NCI-H82 treated with DMSO at 0.1 percent for 48 hours (cell line): ENCODE data around the gene UGT1A5.

Source experiments
- DNase-seq: peaks from one replicate; lab custom pipeline; 2025; ENCODE audit not compliant: unreplicated experiment; lab: John Stamatoyannopoulos, UW

The UGT1A5 gene

GRCh38 chr2:233807215-233807865, 94.6 kb downstream of the UGT1A5 start:
- no peak for DNase-seq

GRCh38 chr2:233807966-233808935, 95.5 kb downstream of the UGT1A5 start:
- no peak for DNase-seq

GRCh38 chr2:233810385-233810784, 97.7 kb downstream of the UGT1A5 start:
- DNase-seq: no peak

- DNase-seq: no peak
These were observed 98.4 kb downstream of the UGT1A5 start for GRCh38 chr2:233811087-233811486.

- DNase-seq: no peak
These were observed 99.0 kb downstream of the UGT1A5 start for GRCh38 chr2:233811732-233812131.

- DNase-seq: no peak
These were observed 100.7 kb downstream of the UGT1A5 start for GRCh38 chr2:233813236-233814055.

- DNase-seq: peak; percentile 29
These were observed 101.5 kb downstream of the UGT1A5 start for GRCh38 chr2:233814056-233814835.

GRCh38 chr2:233815861-233816260, 103.2 kb downstream of the UGT1A5 start:
- DNase-seq: no peak

GRCh38 chr2:233816334-233816733, 103.6 kb downstream of the UGT1A5 start:
- DNase-seq: peak; percentile 13

- DNase-seq: no peak
These were observed 104.1 kb downstream of the UGT1A5 start for GRCh38 chr2:233816771-233817170.

- no peak for DNase-seq
These were observed 104.7 kb downstream of the UGT1A5 start for GRCh38 chr2:233817361-233817911.

- DNase-seq: no peak
These were observed 105.4 kb downstream of the UGT1A5 start for GRCh38 chr2:233817995-233818638.

GRCh38 chr2:233818639-233819621, 106.2 kb downstream of the UGT1A5 start:
- DNase-seq: no peak

- no peak for DNase-seq
These were observed 107.4 kb downstream of the UGT1A5 start for GRCh38 chr2:233819884-233820773.

GRCh38 chr2:233820774-233821105, 108.0 kb downstream of the UGT1A5 start:
- DNase-seq: no peak

GRCh38 chr2:233821196-233821595, 108.5 kb downstream of the UGT1A5 start:
- no peak for DNase-seq

GRCh38 chr2:233821709-233822100, 109.0 kb downstream of the UGT1A5 start:
- DNase-seq: no peak
